GM19193 (cell line): ENCODE results near the gene CTNND1.

Experiments used
- POLR2A ChIP-seq: IDR thresholded peaks from 4 replicates; pipeline ENCODE4 v1.6.1; 2011; ENCODE audit not compliant: insufficient read depth, insufficient read length; ENCODE audit errors: extremely low read depth

CTNND1 gene

DNA sequence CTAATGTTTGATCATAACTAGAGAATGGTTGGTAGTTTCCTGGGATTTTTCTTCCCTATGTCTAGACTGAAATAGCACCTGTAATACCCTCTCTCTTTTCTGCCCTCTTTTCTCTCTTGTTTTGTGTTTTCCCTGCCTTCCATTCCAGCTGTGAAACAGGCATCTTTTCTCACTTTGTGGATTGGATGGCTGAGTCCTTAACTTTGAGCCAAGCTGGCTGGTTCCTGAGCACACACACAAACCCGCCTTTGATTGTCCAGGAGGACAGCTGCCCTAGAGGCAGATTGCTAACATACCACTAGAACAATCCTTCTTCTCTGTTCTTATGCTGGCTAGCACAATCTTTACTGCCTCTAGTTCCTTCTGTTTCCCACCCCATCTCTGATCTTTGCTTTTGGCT is 17.7 kb downstream of the CTNND1 start:
- TF ChIP-seq POLR2A, result no peak

GRCh38 chr11:57781529-57781943 is 19.9 kb downstream of the CTNND1 start:
- TF ChIP-seq POLR2A, result no peak

- no peak for TF ChIP-seq POLR2A
Observed at GRCh38 chr11:57785072-57785471, 23.5 kb downstream of the CTNND1 start.

- no peak for TF ChIP-seq POLR2A
Observed at GRCh38 chr11:57786436-57786835, 24.8 kb downstream of the CTNND1 start.

DNA sequence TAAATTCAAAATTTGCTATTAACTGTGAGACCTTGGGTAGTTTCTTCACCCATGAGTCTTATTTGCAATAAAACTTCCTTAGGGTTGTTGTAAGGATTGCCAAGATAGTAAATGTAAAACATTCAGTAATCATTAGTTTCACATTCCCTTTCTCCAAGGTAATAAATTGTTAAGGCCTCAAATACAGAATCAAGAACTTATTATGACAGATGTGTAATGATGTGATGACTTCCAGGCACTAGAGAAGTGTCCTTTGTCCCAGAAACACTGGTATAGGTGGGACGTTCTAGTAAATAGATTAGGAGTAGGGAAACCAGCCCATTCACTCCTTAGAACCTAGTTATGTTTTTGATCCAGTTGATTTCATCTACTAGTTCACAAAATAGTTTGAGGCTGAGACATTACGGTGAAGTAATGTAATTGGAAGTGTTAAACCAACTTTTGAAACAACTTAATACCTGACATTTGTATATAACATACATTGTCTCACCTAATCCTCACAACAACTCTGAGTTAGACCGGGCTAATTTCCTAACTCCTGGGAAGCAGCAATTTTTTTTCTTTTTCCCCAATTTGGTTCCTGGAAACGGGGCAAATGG is 25.5 kb downstream of the CTNND1 start:
- TF ChIP-seq POLR2A, result no peak

DNA sequence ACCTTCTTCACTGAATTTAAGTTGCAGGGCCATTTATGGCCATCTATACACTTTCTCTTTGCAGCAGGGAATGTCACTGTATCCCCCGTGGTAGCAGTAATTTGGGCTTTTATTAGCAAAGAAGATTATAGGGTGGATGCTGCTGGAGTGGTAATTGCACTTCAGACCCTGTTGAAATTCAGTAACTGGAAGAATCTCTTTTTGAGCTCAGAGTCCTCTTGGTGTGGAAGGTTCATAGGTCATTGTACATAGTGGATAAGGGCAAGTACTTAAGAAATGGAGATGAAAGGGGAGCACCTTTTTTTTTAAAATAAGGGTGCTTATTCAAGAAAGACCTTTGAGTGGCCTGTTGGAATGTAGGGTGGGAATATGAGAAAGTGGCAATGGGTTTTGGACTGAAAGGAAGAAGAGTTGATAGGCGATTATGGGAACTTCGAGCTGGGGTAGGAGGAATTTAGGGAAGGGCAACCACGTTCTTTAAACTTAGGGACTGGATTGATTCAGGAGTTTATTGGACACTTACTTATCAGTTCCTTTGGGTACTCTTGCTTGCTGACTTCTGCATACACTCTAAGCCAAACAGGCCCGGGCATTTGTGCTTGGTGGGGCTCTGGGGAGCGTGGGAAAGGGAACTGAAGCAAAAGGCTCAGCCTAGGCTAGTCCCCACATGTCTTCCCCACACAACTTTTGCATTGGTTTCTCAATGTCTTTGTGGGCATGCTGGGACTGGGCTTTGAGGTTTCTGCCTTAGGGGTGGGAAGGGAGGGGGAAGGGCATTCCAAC is 26.5 kb downstream of the CTNND1 start:
- TF ChIP-seq POLR2A, result no peak

DNA sequence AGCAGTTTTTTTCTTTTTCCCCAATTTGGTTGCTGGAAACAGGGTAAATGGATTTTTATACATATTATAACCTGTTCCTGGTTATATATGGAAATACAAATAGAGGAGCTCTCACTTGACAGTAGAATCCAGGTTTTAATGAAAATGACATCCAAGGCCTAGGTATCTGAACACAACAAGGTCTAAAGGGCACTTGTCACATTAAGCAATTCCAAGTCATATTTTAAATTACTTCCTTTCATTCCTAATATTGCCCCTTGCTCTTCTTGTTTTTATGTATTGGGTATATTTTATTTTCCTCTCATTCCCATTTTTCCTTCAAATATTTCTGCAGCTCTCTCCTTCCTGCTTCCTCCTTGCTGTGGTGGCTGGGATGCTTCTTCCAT is 27.1 kb downstream of the CTNND1 start:
- TF ChIP-seq POLR2A, result no peak

GRCh38 chr11:57791321-57792059 is 29.9 kb downstream of the CTNND1 start:
- TF ChIP-seq POLR2A, result no peak

GRCh38 chr11:57792060-57792541 is 30.5 kb downstream of the CTNND1 start:
- TF ChIP-seq POLR2A, result peak; percentile 44

GRCh38 chr11:57792870-57793269 is 31.3 kb downstream of the CTNND1 start:
- no peak for TF ChIP-seq POLR2A

GRCh38 chr11:57793351-57794115 is 31.9 kb downstream of the CTNND1 start:
- no peak for TF ChIP-seq POLR2A

DNA sequence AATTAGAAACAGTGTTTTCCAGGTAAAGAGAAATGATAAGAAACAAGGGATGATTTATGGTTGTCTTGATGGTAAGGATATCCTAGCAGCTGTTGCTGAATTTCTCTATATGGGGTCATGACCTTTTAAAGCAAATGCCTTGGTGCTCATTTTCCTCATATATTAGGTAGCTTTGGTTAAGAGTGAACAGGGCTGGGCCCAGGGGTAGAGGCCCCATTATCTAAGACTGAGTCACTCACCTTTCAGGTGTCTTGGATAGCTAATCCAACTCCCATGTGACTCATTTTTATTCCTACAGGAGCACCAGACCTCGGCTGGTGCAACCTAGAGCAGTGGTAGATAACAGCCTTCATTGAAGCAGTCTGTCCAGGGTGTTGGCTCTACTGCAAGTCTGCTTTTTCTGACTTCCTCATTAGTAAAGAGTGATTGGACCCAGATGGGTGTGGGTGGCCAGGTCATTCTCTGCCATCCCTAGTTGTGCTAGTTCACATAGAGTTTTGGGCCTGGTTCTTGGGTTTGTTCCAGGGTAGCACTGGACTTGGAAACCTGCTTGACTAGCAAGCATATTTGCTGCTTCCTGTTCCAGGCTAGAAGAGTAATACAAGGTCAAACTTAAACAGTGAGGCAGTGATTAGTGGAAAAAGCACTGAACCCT is 37.4 kb downstream of the CTNND1 start:
- TF ChIP-seq POLR2A, result no peak

DNA sequence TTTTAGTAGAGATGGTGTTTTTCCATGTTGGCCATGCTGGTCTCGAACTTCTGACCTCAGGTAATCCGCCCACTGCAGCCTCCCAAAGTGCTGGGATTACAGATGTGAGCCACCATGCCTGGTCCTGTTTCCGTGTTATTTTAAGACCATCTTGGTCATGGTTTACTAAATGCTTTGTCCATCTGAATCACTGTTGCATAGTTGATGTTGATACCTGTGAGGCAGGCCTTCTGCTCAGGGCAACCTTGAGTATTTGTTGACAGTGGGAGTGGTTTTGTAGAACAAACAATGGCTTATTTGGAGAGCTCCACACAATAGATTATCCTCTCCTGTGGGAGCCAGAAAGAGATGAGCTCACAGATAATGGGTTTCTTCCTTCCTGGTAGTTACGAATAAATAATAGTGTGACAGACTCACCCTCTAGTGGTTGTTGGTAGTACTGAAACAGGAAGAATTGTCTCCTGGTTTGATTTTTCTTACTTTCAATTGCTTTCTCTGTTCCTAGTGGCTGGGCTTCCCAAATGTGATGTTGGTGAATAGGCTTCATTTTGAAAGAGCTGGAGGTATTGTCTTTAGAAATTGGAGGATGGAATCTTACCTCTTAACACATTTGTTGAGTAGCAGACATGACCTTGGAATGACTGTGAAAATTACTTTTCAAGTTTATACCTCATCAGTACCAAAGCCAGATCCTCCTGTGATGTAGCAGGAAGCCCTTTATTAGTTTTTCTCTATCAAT is 39.0 kb downstream of the CTNND1 start:
- no peak for TF ChIP-seq POLR2A

DNA sequence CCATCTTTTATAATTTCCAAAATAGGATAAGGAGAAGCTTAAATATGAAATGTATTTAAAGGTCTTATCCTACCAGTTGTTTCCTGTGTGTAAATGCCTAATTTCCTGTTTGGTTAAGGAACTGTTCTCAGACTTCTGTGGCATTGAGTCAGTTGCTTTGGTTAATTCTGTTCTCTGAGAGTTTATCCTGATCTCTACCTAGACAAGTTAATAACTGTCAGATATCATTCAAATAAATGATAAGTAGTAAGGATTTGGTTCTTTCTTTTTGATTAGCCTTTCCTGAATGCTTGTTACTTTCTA is 39.5 kb downstream of the CTNND1 start:
- no peak for TF ChIP-seq POLR2A
